A549 (cell line): ENCODE data around the gene CAPZA1.

ENCODE experiments used
- CTCF ChIP-seq: fragments of >200 bp; sonication (Bioruptor Twin); formaldehyde crosslinking; IDR thresholded peaks from 3 replicates; pipeline ENCODE4 v1.5.1; 2016
- EP300 ChIP-seq, 2 experiments: fragments of >200 bp; sonication (Bioruptor Twin); formaldehyde crosslinking; IDR thresholded peaks; 2 replicates in 1 of 2; 3 replicates in 1 of 2; pipeline ENCODE4 v1.6.1; 2016 to 2017
- REST ChIP-seq: fragments of 200-600 bp; sonication (generic); IDR thresholded peaks from 2 replicates; pipeline ENCODE4 v1.6.1; 2016; ENCODE audit warnings: antibody characterized with exemption, mild to moderate bottlenecking, moderate library complexity

DNA sequence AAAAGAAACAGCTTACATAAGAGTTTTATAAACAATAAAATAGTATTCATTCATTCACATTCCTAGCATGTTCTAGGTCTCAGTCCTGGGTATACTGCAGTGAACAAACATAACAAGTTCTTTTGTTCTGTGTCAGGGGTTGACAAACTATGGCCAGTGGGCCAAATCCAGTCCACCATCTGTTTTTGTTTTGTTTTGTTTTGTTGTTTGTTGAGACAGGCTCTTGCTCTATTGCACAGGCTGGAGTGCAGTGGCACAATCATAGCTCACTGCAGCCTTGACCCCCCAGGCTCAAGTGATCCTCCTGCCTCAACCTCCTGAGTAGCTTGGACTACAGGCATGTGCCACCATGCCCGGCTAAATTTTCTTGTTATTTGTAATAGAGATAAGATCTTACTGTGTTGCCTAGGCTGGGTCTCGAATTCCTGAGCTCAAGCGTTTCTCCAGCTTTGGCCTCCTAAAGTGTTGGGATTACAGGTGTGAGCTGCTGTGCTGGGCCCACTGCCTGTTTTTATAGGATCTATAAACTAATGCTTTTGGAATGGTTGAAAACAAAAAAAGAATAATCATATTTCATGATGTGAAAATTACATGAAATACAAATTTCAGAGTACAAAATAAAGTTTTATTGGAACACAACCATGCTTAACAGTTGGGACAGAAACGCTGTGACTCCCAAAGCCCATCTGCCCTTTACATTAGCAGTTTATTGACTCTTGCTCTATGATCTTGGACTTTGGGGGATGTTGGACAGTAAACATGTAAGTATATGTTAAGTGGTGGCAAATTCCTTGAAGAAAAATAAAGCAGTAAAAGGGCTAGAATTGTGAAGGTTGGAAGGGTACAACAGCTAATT, 17.9 kb downstream of the CAPZA1 start:
- TF ChIP-seq REST = no peak
- TF ChIP-seq EP300 (IDR thresholded peaks at IDR 0.05) = no peak
- no peak for TF ChIP-seq CTCF
